HG02938 (cell line): Measurements from ENCODE around the gene SNX6.
"Not testable (repeated sequence)": the region's sequence is repeated elsewhere in the genome, so short reads cannot be mapped to it uniquely, and the experiment has no call there.

Experiments used
- ATAC-seq: cut with Tn5 transposase; IDR thresholded peaks from one replicate; pipeline ENCODE4 v1.9.1; 2021; ENCODE audit warnings: mild to moderate bottlenecking, moderate library complexity; ENCODE audit not compliant: unreplicated experiment

SNX6 gene

GRCh38 chr14:34527591-34527990, 102.4 kb downstream of the SNX6 start:
- ATAC-seq: no peak

DNA sequence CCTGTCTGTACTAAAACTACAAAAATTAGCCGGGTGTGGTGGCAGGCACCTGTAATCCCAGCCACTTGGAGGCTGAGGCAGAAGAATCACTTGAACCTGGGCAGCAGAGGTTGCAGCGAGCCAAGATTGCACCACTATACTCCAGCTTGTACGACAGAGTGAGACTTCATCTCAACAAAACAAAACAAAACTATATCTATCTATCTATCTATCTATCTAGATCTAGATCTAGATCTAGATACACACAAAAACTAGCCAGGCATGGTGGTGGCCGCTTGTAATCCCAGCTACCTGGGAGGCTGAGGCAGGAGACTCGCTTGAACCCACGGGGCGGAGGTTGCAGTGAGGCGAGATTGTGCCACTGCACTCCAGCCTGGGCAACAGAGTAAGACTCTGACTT, 105.7 kb downstream of the SNX6 start:
- not testable (repeated sequence) for ATAC-seq

GRCh38 chr14:34522496-34522895, 107.5 kb downstream of the SNX6 start:
- no peak for ATAC-seq

GRCh38 chr14:34521071-34521470, 108.9 kb downstream of the SNX6 start:
- ATAC-seq: not testable (repeated sequence)

GRCh38 chr14:34520304-34520970, 109.5 kb downstream of the SNX6 start:
- not testable (repeated sequence) for ATAC-seq
